ENCODE results near the gene RASGRP2.
A peak's percentile ranks its signal among the peaks of the same experiment; 100 is the strongest.

RASGRP2 gene

GRCh38 chr11:64751136-64751535 is 7.2 kb upstream of the RASGRP2 start:
- Histone ChIP-seq H3K27ac (no peak overlapping the region), H3K9me3 (ENCODE audit: low read depth, low read length) (no peaks in the 10 kb centered on the region), H3K4me3 (no peak overlapping the region), H3K9ac (ENCODE audit: insufficient read length) (no peak overlapping the region), H3K36me3 (ENCODE audit: insufficient read depth, low read length) (no peaks in the 10 kb centered on the region)
- TF ChIP-seq EZH2 (IDR thresholded peaks at IDR 0.05) (no peak), FOXP2 (optimal IDR thresholded peaks at IDR 0.05; ENCODE audit: control extremely low read depth, extremely low read length, insufficient read depth) (no peak), POLR2AphosphoS5 (IDR thresholded peaks at IDR 0.05; ENCODE audit: borderline replicate concordance, low read depth, low read length) (no peak)
- DNase-seq (ENCODE audit: low read depth, low spot score): no peak

DNA sequence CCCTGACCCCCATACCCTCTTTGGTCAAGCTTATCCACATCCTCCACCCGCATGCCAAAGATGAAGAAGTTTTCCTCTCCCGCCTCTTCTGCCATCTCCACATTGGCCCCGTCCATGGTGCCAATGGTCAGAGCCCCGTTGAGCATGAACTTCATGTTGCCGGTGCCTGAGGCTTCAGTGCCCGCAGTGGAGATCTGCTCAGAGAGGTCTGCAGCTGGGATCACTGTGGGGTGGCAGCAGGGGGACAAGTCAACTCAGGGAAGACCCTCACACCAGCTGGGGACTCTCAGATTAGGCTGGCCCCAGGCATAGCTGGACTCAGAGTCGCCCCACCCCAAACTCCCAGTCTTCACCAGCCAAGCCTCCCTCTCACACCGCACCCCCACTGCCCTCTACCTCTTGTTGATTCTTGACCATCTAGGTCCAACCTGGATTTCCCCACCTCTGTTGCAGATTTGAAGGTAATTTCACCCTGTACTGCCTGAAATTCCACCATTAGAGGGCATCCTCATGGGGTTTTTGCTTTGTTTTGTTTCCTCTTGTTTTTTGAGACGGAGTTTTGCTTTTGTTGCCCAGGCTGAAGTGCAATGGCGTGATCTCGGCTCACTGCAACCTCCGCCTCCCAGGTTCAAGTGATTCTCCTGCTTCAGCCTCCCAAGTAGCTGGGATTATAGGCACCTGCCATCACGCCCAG is 6.6 kb upstream of the RASGRP2 start:
- no peaks in the 10 kb centered on the region for H3K9me3 ChIP-seq (ENCODE audit: low read depth, low read length)

GRCh38 chr11:64747961-64748665 is 4.2 kb upstream of the RASGRP2 start:
- H3K4me3 ChIP-seq: no peak overlapping the region
- H3K36me3 ChIP-seq (ENCODE audit: insufficient read depth, low read length): no peaks in the 10 kb centered on the region
- H3K27ac ChIP-seq: peak overlapping the region; percentile 72
- no peak for DNase-seq (ENCODE audit: low read depth, low spot score)
- no peaks in the 10 kb centered on the region for H3K9me3 ChIP-seq (ENCODE audit: low read depth, low read length)
- no peak for TF ChIP-seq POLR2AphosphoS5 (IDR thresholded peaks at IDR 0.05; ENCODE audit: borderline replicate concordance, low read depth, low read length)
- no peak for TF ChIP-seq EZH2 (IDR thresholded peaks at IDR 0.05)
- TF ChIP-seq FOXP2 (optimal IDR thresholded peaks at IDR 0.05; ENCODE audit: control extremely low read depth, extremely low read length, insufficient read depth): no peak
- H3K9ac ChIP-seq (ENCODE audit: insufficient read length): no peak overlapping the region

More for the DNA sequence above, 6.6 kb upstream of the RASGRP2 start:
- Histone ChIP-seq H3K9ac (ENCODE audit: insufficient read length) (no peak overlapping the region), H3K4me3 (no peak overlapping the region), H3K27ac (no peak overlapping the region), H3K36me3 (ENCODE audit: insufficient read depth, low read length) (no peaks in the 10 kb centered on the region)
- no peak for TF ChIP-seq FOXP2 (optimal IDR thresholded peaks at IDR 0.05; ENCODE audit: control extremely low read depth, extremely low read length, insufficient read depth)
- TF ChIP-seq EZH2 (IDR thresholded peaks at IDR 0.05): no peak
- TF ChIP-seq POLR2AphosphoS5 (IDR thresholded peaks at IDR 0.05; ENCODE audit: borderline replicate concordance, low read depth, low read length): no peak
- DNase-seq (ENCODE audit: low read depth, low spot score): no peak

- Histone ChIP-seq H3K4me3 (no peak overlapping the region), H3K9ac (ENCODE audit: insufficient read length) (no peak overlapping the region)
Observed at GRCh38 chr11:64746486-64746885, 2.5 kb upstream of the RASGRP2 start.

DNA sequence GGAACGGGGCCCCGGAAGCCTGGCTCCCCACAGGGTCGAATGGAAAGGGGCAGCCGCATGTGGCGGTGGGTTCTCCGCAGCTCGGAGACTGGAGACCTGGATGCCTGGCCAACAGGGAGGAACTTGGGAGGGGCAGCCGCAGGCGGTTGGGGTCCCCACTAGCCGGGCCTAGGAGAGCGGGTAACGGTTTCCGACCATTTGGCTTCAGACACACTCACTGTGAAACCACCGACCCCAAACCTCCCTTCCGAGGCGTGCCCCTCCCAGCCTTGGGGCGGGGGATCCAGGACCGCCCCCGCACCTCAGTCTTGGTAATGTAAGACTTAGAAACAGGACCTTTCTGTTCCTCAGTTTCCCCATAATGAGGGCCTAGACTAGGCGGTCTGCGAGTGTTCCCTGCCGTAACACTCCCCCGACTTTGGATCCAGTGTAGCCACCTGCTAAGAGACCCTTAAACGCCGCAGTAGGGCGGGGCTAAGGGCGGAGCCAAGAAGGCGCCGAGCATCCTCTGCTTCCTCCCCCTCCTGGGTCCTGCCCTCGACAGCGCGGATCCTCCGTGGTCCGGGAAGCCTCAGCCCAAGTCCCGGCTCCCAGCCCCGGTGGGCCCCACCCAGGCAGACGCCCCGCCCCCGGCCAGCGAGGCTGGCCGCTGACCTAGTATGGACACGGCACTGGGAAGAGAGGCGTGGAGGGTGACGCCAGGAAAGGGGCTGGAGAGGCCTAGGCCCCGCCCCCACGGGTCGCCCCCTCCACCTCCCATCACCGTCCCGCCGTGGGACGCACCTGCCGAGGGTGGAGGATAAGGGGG is 1.8 kb upstream of the RASGRP2 start:
- H3K27ac ChIP-seq: no peak overlapping the region
- no peak for DNase-seq (ENCODE audit: low read depth, low spot score)
- no peaks in the 10 kb centered on the region for H3K9me3 ChIP-seq (ENCODE audit: low read depth, low read length)
- H3K9ac ChIP-seq (ENCODE audit: insufficient read length): no peak overlapping the region
- peak overlapping the region; percentile 78 for H3K4me3 ChIP-seq
- TF ChIP-seq POLR2AphosphoS5 (IDR thresholded peaks at IDR 0.05; ENCODE audit: borderline replicate concordance, low read depth, low read length) (0 out of 2 replicates have a peak, but pooled peaks have one; percentile 10), FOXP2 (optimal IDR thresholded peaks at IDR 0.05; ENCODE audit: control extremely low read depth, extremely low read length, insufficient read depth) (no peak)
- no peaks in the 10 kb centered on the region for H3K36me3 ChIP-seq (ENCODE audit: insufficient read depth, low read length)

More at GRCh38 chr11:64746486-64746885, 2.5 kb upstream of the RASGRP2 start:
- no peak for DNase-seq (ENCODE audit: low read depth, low spot score)
- H3K36me3 ChIP-seq (ENCODE audit: insufficient read depth, low read length): no peaks in the 10 kb centered on the region
- H3K27ac ChIP-seq: no peak overlapping the region
- no peaks in the 10 kb centered on the region for H3K9me3 ChIP-seq (ENCODE audit: low read depth, low read length)
- TF ChIP-seq FOXP2 (optimal IDR thresholded peaks at IDR 0.05; ENCODE audit: control extremely low read depth, extremely low read length, insufficient read depth): no peak
- no peak for TF ChIP-seq EZH2 (IDR thresholded peaks at IDR 0.05)

- no peak overlapping the region for H3K27ac ChIP-seq
- no peaks in the 10 kb centered on the region for H3K9me3 ChIP-seq (ENCODE audit: low read depth, low read length)
- no peaks in the 10 kb centered on the region for H3K36me3 ChIP-seq (ENCODE audit: insufficient read depth, low read length)
- no peak for TF ChIP-seq EZH2 (IDR thresholded peaks at IDR 0.05)
- TF ChIP-seq FOXP2 (optimal IDR thresholded peaks at IDR 0.05; ENCODE audit: control extremely low read depth, extremely low read length, insufficient read depth): no peak
- no peak for TF ChIP-seq POLR2AphosphoS5 (IDR thresholded peaks at IDR 0.05; ENCODE audit: borderline replicate concordance, low read depth, low read length)
- peak overlapping the region; percentile 78 for H3K4me3 ChIP-seq
- DNase-seq (ENCODE audit: low read depth, low spot score): no peak
- peak overlapping the region; percentile 53 for H3K9ac ChIP-seq (ENCODE audit: insufficient read length)
Observed at GRCh38 chr11:64745189-64745520, 1.2 kb upstream of the RASGRP2 start.

GRCh38 chr11:64744544-64745188 is 724 bp upstream of the RASGRP2 start:
- Histone ChIP-seq H3K9ac (ENCODE audit: insufficient read length) (peak overlapping the region; percentile 61), H3K4me3 (peak overlapping the region; percentile 78), H3K36me3 (ENCODE audit: insufficient read depth, low read length) (no peaks in the 10 kb centered on the region), H3K9me3 (ENCODE audit: low read depth, low read length) (no peaks in the 10 kb centered on the region), H3K27ac (no peak overlapping the region)
- no peak for DNase-seq (ENCODE audit: low read depth, low spot score)
- TF ChIP-seq POLR2AphosphoS5 (IDR thresholded peaks at IDR 0.05; ENCODE audit: borderline replicate concordance, low read depth, low read length) (no peak), FOXP2 (optimal IDR thresholded peaks at IDR 0.05; ENCODE audit: control extremely low read depth, extremely low read length, insufficient read depth) (no peak)
